Suppressor macrophage treated with lipopolysaccharide for 1 hour (primary cell): ENCODE results near the gene OLFM4.

Source experiments
- DNase-seq, 3 donors: peaks; one replicate each; pipeline ENCODE4 v3.0.0-alpha.2; 2020 to 2022

Gene OLFM4

DNA sequence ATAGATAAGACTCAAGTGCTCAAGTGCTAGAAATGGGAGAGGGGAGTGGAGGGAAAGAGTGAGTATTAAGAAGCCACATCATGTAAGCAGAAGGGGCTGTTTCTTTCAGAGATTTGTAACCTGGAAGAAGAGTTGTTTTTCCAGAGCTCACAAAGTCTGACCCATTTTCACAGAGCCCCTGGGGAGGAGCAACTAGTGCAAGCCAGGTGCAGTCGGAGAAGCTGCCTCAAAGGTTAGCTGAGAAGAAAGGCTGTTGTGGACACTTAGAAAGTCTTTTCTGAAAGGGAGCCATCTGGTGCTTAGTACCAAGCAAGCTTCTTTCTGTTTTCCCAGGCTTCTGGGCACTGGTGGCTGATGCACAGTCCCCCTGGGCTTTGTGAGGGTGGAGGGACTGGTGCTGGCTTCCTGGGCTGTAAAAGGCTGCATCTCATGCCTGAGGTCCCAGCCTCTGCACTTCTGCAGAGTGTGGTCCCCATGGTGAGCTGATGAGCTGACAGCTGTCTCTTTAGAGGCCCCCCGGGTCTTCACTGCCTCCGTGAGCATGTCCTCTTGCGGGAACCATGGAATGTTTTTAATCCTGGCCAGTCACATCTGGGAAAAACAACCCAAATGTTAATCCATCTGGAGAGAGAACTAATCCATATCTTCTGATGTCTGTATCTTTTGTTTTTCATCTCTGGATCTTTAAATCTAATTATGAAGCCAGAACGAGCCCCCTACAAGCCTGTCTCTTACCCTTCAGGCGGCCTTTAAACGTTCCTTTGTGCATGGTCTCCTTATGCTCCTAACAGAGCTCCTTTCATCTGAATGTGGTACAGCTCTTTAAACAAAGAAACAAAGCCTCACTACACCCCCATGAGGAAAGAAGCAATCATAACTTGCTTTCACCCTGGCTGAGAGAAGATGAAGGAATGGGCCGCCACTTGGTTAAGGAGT is 40.2 kb downstream of the OLFM4 start:
- no peak for DNase-seq

- DNase-seq = no peak
Measured at GRCh38 chr13:53069800-53070199, 41.2 kb downstream of the OLFM4 start.

DNA sequence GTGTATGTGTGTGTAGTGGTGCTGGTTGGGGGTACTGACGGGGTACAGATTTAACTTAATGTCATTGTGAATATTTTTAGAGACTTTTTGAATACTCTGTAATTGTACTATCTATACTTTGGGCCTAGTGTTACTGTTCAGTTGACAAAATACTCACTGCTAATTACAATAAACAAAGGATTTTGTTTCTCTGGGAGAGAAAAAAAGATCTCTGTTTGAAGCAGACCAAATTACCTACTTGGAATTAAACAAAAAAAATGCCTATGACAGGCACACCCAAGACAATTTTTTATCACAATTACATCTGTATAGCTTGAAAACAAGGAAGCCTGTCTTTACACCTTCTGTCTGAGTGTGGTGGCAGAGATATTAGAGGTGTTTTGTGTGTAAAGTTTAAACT is 45.1 kb downstream of the OLFM4 start:
- no peak for DNase-seq

DNA sequence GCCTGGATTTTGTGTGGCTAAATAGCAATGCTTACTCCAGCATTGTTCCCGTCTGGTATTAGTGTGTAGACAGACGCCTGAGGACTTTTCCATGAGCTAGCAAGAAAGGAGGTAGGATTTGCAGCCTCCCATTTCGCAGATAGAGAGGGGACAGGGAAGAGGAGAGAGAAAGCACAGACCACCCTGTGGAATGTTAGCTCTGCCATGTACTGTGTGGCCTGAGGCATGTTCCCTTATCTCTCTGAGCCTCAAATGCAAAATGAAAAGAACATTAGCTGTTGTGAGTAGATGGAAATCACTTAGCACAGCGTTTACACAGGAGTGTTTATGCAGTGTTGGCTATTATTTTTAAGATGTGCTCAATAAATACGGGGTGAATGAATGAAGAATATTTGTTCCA is 45.5 kb downstream of the OLFM4 start:
- DNase-seq = no peak

DNA sequence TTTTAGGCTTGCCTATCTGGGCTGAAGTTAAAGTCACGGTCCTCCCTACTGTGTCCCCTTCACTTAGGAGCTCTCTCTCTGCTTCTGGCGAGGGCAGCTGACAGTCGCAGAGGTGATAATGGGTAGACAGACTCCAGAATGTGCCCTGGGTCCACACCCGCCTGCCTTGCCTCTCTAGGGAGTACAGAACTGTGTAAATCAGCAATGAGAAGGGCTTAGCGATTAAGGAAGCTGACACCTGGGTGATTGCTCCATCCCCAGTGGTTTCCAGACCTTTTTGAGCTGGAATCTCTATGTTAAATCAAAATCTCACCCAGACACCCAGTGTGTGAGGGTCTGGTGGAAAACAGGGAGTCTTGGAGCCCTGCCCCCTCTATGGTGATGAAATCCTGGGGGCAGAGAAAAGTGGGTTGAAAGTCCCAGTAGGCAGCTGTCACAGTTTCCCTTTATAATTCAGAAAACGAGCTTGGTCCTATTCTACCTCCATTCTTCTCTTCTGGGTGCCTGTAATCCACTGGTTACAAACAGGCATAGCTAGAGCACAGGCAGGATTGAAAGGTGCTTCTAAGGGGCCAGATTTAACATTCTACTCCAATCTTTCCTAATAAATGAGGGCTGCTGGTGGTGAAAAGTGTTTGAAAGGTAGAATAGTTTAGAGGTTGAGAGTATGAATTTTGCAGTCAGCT is 46.9 kb downstream of the OLFM4 start:
- DNase-seq = no peak

- DNase-seq = no peak
Measured at GRCh38 chr13:53079691-53080090, 51.1 kb downstream of the OLFM4 start.

DNA sequence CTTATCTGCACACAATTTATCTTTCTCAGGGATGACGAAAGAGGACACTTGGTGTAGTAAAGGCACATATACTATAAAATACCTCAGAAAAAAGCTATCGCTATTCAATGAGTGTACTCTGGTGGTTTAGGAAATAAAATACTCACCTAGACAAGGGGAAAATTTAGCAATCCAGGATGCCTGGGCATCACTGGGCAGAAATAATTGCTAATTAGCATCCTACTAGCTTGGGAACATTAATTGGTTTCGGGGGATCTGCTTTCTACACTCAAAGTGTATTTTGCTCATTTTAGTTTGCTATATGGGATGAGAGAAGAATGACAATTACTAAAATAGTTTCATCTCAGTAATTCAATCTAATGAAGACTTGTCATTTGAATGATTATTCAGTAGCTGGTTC is 60.3 kb downstream of the OLFM4 start:
- no peak for DNase-seq

DNA sequence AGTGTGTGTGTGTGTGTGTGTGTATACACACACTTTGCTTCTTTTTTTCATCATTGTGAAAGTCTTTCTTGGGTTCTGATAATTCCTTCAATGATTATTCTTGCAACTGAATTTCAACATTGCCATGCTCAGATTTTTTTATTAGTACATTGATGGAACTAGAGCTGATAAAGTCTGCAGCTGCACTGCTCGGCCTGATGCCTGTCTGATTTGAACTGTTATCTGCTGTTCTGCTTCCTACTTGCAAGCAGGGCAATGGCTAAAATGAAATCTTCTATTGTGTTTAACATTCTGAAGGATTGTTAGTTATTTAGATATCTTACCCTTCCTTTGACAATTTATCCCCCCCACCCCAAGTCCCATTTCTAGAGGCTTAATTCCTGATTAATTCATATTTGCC is 61.3 kb downstream of the OLFM4 start:
- no peak for DNase-seq

DNA sequence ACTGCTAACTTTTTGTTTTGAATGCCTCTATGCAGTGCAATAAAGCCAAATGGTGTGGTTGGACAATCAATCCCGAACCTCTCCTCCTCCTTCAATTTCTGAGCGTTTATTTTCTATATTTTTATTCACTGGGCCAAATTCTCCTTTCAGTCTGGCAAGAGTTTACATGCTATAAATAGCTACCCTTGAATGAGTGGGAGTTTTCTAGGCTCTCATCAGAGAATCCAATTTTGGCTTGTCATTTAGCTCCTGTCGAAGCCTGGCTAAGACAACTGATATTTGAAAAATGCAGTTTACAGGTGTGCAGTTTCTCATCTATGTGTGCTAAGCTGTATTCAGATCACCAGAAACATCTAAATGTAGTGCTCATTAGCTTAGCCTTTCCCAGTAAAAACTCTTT is 61.8 kb downstream of the OLFM4 start:
- no peak for DNase-seq

DNA sequence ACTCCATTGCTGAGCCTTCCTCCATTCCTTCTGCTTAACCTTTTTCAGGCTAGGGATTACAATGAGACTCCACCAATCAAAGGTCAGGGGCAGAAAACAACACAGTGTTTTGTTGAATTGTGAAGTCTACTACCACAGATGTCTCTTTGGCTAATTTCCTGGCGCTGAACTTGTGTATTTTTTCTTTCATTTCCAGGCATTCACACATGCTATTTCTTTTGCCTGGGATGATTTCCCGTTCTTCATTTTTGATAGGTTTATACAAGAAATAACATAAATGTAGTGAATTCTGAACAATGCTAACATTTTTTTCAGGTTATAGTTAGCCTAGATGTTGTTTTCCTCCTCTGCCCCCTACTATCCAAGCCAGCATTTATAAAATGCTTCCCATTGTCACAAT is 64.3 kb downstream of the OLFM4 start:
- DNase-seq = no peak

DNA sequence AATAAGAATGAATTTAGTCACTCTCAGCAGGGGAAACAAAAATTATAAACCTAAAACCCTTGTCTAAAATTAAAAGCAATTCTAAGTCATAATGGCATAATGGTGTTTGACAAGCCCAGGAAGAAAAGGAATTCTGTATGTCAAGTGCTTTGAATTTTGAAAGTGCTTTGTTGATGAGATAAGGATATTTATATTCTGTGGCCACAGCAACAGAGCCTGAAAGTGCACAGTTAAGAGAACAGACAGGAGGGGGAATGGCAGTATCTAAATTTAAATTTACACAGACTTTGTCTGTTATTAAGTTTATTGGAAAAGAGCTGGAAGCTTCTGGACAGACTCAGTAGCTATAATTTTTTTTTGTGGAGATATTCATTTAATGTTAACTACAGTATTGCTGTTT is 69.8 kb downstream of the OLFM4 start:
- no peak for DNase-seq

DNA sequence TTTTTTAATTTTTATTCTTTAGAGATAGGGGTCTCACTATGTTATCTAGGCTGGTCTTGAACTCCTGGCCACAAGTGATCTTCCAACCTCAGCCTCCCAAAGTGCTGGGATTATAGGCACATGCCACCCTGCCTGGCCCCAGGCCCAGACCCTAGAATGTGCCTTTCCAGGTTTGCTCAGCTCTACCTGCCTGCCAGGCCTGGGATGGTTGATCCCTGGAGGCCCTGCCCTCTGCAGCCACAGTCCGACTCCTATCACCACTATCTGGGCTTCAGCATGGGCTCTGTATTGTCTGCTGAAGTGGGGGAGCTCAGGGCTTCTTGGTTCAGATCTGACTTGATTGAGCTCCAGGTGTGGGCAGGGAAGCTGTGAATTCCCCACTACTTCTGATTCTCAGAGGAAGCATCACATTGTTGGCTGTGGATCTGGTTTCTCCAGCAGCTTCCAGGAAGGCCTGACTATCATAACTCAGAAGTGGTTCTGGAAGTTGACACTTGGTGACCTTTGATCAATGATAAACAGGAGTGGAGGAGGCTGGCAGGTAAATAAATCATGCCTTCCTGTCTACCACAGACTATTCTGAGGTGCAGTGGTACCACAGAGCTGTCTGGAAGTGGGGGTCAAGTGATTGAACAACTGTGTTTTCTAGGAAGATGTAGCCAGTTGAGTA is 71.9 kb downstream of the OLFM4 start:
- no peak for DNase-seq
